ENCODE results near the gene ADGRV1.
"Not testable (repeated sequence)": the region's sequence is repeated elsewhere in the genome, so short reads cannot be mapped to it uniquely, and the experiment has no call there.

The ADGRV1 gene

DNA sequence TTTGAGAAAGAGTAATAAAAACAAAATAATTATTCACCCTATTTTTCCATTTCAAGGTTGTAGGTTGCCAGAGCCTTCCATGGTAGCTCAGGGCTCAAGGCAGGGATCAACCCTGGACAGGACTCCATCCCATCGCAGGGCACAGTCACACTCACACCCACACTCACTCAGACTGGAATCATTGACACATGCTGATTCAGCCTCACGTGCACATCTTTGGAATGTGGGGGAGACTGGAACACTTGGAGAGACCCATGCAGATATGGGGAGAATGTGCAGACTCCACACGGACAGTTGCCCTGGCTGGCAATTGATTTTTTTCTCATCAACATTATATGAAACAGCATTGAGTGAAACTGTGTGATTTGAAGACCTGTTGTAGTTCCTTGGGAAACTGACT is 234.1 kb downstream of the ADGRV1 start:
- Histone ChIP-seq H3K27ac (ENCODE audit: low read depth, low read length) (no peak overlapping the region), H3K9me3 (ENCODE audit: control insufficient read depth in 5 of 5, low read length in 5 of 5) (peaks cover 0 to 3% (median 0%) of the 10 kb centered on the region in 5 donors), H3K36me3 (ENCODE audit: control insufficient read depth in 5 of 5, insufficient read depth in 5 of 5, low read length in 5 of 5) (no peaks in the 10 kb centered on the region), H3K27me3 (ENCODE audit: control insufficient read depth in 5 of 5, insufficient read depth in 4 of 5, low read length in 5 of 5) (no peaks in the 10 kb centered on the region), H3K4me1 (ENCODE audit: control insufficient read depth in 5 of 5, insufficient read depth in 5 of 5, low read length in 5 of 5) (no peaks in the 10 kb centered on the region), H3K4me3 (ENCODE audit: low read depth in 1 of 5, low read length in 5 of 5) (no peak overlapping the region), H3K9ac (ENCODE audit: low read length in 5 of 5) (no peak overlapping the region)

DNA sequence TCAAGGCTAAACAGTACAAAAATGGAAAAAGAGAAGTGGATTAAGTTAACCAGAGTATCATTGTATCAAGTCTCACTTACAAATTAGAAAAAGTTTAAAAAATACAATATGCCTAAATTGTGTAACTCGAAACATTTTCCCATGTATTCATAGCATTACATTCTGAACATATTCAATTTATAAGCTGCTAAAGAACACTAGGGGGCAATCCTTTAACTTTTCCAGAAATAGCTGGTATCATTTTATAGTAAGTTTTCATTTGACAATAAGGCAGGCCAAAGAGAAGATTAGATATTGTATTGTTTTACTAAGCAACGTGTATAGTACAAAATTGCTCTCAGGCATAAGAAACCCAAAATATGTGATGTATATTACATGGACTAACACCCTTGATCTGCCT is 234.6 kb downstream of the ADGRV1 start:
- peaks cover 0 to 3% (median 0%) of the 10 kb centered on the region in 5 donors for H3K9me3 ChIP-seq (ENCODE audit: control insufficient read depth in 5 of 5, low read length in 5 of 5)
- no peaks in the 10 kb centered on the region for H3K27me3 ChIP-seq (ENCODE audit: control insufficient read depth in 5 of 5, insufficient read depth in 4 of 5, low read length in 5 of 5)
- H3K36me3 ChIP-seq (ENCODE audit: control insufficient read depth in 5 of 5, insufficient read depth in 5 of 5, low read length in 5 of 5) = no peaks in the 10 kb centered on the region
- H3K27ac ChIP-seq (ENCODE audit: low read depth, low read length) = no peak overlapping the region
- no peak overlapping the region for H3K4me3 ChIP-seq (ENCODE audit: low read depth in 1 of 5, low read length in 5 of 5)
- no peaks in the 10 kb centered on the region for H3K4me1 ChIP-seq (ENCODE audit: control insufficient read depth in 5 of 5, insufficient read depth in 5 of 5, low read length in 5 of 5)
- H3K9ac ChIP-seq (ENCODE audit: low read length in 5 of 5) = no peak overlapping the region

DNA sequence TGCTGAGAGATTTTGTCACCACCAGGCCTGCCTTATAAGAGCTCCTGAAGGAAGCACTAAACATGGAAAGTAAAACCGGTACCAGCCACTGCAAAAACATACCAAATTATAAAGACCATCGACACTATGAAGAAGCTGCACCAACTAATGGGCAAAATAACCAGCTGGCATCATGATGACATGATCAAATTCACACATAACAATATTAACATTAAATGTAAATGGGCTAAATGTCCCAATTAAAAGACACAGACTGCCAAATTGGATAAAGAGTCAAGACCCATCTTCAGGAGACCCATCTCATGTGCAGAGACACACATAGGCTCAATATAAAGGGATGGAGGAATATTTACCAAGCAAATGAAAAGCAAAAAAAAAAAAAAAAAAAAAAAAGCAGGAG is 238.3 kb downstream of the ADGRV1 start:
- not testable (repeated sequence) for H3K4me3 ChIP-seq (ENCODE audit: low read depth in 1 of 5, low read length in 5 of 5); H3K4me1 ChIP-seq (ENCODE audit: control insufficient read depth in 5 of 5, insufficient read depth in 5 of 5, low read length in 5 of 5); H3K9me3 ChIP-seq (ENCODE audit: control insufficient read depth in 5 of 5, low read length in 5 of 5); H3K9ac ChIP-seq (ENCODE audit: low read length in 5 of 5); H3K27me3 ChIP-seq (ENCODE audit: control insufficient read depth in 5 of 5, insufficient read depth in 4 of 5, low read length in 5 of 5); H3K36me3 ChIP-seq (ENCODE audit: control insufficient read depth in 5 of 5, insufficient read depth in 5 of 5, low read length in 5 of 5); H3K27ac ChIP-seq (ENCODE audit: low read depth, low read length)

DNA sequence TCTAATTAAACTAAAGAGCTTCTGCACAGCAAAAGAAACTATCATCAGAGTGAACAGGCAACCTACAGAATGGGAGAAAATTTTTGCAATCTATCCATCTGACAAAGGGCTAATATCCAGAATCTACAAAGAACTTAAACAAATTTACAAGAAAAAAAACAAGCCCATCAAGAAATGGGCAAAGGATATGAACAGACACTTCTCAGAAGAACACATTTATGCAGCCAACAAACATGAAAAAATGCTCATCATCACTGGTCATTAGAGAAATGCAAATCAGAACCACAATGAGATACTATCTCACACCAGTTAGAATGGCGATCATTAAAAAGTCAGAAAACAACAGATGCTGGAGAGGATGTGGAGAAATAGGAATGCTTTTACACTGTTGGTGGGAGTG is 241.5 kb downstream of the ADGRV1 start:
- not testable (repeated sequence) for H3K9ac ChIP-seq (ENCODE audit: low read length in 5 of 5); H3K4me3 ChIP-seq (ENCODE audit: low read depth in 1 of 5, low read length in 5 of 5); H3K36me3 ChIP-seq (ENCODE audit: control insufficient read depth in 5 of 5, insufficient read depth in 5 of 5, low read length in 5 of 5); H3K27ac ChIP-seq (ENCODE audit: low read depth, low read length); H3K27me3 ChIP-seq (ENCODE audit: control insufficient read depth in 5 of 5, insufficient read depth in 4 of 5, low read length in 5 of 5); H3K4me1 ChIP-seq (ENCODE audit: control insufficient read depth in 5 of 5, insufficient read depth in 5 of 5, low read length in 5 of 5); H3K9me3 ChIP-seq (ENCODE audit: control insufficient read depth in 5 of 5, low read length in 5 of 5)

DNA sequence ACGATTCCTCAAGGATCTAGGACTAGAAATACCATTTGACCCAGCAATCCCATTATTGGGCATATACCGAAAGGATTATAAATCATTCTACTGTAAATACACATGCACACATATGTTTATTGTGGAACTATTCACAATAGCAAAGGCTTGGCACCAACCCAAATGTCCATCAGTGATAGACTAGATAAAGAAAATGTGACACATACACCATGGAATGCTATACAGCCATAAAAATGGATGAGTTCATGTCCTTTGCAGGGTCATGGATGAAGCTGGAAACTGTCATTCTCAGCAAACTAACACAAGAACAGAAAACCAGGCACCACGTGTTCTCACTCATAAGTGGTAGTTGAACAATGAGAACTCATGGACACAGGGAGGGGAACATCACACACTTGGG is 241.9 kb downstream of the ADGRV1 start:
- H3K9ac ChIP-seq (ENCODE audit: low read length in 5 of 5); H3K36me3 ChIP-seq (ENCODE audit: control insufficient read depth in 5 of 5, insufficient read depth in 5 of 5, low read length in 5 of 5): not testable (repeated sequence)

DNA sequence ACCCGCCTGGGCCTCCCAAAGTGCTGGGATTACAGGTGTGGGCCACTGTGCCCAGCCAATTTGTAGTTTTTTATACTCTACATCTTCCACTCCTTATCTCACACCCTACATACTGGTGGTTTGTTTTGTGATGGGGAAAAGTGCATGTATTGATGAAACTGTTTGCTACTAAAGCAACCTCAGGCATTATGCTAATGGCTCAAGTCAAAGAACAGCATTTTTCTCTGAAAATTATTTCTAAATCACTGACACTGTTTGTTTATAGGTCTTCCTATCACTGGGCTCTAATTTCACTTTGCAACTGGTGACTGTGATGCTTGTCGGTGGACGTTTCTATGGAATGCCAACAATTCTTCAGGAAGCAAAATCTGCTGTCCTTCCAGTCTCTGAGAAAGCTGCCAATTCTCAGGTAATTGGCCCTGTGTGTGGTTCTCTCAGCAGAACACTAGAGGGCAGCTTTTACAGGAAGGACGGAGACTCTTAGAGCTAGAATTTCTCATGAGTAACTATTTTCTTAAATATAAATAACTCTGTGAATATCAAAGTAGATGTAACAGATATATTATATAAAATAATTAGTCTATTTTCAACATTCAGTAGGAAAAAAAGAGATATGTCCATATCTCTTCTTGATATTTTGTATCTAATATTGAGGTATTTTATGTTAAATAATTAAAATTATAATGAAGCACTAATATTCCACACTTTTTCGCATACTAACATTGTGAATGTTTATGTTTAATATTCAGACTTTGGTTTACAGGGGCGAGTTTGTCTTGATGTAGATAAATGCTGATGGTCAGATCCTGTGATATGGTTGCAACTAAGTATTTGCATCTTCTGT is 244.1 kb downstream of the ADGRV1 start:
- Histone ChIP-seq H3K4me3 (ENCODE audit: low read depth in 1 of 5, low read length in 5 of 5) (no peak overlapping the region), H3K4me1 (ENCODE audit: control insufficient read depth in 5 of 5, insufficient read depth in 5 of 5, low read length in 5 of 5) (peaks cover 0 to 3% (median 0%) of the 10 kb centered on the region in 5 donors), H3K27ac (ENCODE audit: low read depth, low read length) (no peak overlapping the region), H3K9ac (ENCODE audit: low read length in 5 of 5) (no peak overlapping the region), H3K36me3 (ENCODE audit: control insufficient read depth in 5 of 5, insufficient read depth in 5 of 5, low read length in 5 of 5) (no peaks in the 10 kb centered on the region), H3K27me3 (ENCODE audit: control insufficient read depth in 5 of 5, insufficient read depth in 4 of 5, low read length in 5 of 5) (peaks cover 0 to 6% (median 0%) of the 10 kb centered on the region in 5 donors), H3K9me3 (ENCODE audit: control insufficient read depth in 5 of 5, low read length in 5 of 5) (peaks cover 0 to 3% (median 0%) of the 10 kb centered on the region in 5 donors)

More for the DNA sequence above, 241.9 kb downstream of the ADGRV1 start:
- not testable (repeated sequence) for H3K27ac ChIP-seq (ENCODE audit: low read depth, low read length); H3K27me3 ChIP-seq (ENCODE audit: control insufficient read depth in 5 of 5, insufficient read depth in 4 of 5, low read length in 5 of 5); H3K9me3 ChIP-seq (ENCODE audit: control insufficient read depth in 5 of 5, low read length in 5 of 5); H3K4me3 ChIP-seq (ENCODE audit: low read depth in 1 of 5, low read length in 5 of 5); H3K4me1 ChIP-seq (ENCODE audit: control insufficient read depth in 5 of 5, insufficient read depth in 5 of 5, low read length in 5 of 5)

DNA sequence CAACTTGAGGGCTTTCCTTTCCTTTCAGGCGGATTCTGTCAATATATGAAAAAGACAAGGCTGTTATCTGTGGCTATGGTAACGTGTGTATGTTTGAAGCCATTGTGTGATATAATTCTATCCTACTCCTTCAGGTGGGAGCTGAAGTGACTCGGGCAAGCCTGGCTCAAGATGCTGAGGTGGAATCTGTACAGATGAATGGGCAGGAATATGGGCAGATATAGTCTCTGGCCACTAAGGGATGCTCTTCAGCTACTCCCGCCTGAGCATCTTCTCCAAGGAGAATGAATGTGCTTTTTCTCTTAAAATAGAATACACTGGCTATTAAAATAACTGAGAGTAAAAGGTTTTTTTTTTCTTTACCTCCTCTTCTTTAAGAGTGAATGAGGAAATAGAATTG is 244.8 kb downstream of the ADGRV1 start:
- Histone ChIP-seq H3K9ac (ENCODE audit: low read length in 5 of 5) (no peak overlapping the region), H3K9me3 (ENCODE audit: control insufficient read depth in 5 of 5, low read length in 5 of 5) (peaks cover 0 to 3% (median 0%) of the 10 kb centered on the region in 5 donors), H3K36me3 (ENCODE audit: control insufficient read depth in 5 of 5, insufficient read depth in 5 of 5, low read length in 5 of 5) (no peaks in the 10 kb centered on the region), H3K4me1 (ENCODE audit: control insufficient read depth in 5 of 5, insufficient read depth in 5 of 5, low read length in 5 of 5) (peaks cover 0 to 5% (median 0%) of the 10 kb centered on the region in 5 donors), H3K27ac (ENCODE audit: low read depth, low read length) (no peak overlapping the region), H3K27me3 (ENCODE audit: control insufficient read depth in 5 of 5, insufficient read depth in 4 of 5, low read length in 5 of 5) (peaks cover 0 to 6% (median 0%) of the 10 kb centered on the region in 5 donors), H3K4me3 (ENCODE audit: low read depth in 1 of 5, low read length in 5 of 5) (no peak overlapping the region)

DNA sequence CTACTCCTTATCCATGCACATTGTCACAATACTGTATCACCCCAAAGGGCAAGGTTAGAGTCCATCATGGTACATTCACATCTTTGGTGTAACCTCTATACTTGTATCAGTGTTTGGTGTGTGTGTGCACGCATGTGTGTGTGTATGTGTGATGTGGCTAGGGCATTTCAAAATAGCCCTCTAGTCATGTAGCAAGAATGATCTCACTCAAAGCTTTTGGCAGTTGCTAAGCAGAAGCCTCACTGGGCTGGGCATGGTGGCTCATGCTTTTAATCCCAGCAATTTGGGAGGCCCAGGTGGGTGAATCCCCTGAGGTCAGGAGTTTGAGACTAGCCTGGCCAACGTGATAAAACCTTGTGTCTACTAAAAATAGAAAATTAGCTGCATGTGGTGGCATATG is 245.3 kb downstream of the ADGRV1 start:
- H3K9me3 ChIP-seq (ENCODE audit: control insufficient read depth in 5 of 5, low read length in 5 of 5) = peaks cover 0 to 3% (median 0%) of the 10 kb centered on the region in 5 donors
- peaks cover 0 to 5% (median 0%) of the 10 kb centered on the region in 5 donors for H3K4me1 ChIP-seq (ENCODE audit: control insufficient read depth in 5 of 5, insufficient read depth in 5 of 5, low read length in 5 of 5)
- H3K36me3 ChIP-seq (ENCODE audit: control insufficient read depth in 5 of 5, insufficient read depth in 5 of 5, low read length in 5 of 5) = no peaks in the 10 kb centered on the region
- no peak overlapping the region for H3K4me3 ChIP-seq (ENCODE audit: low read depth in 1 of 5, low read length in 5 of 5)
- H3K27ac ChIP-seq (ENCODE audit: low read depth, low read length) = no peak overlapping the region
- peaks cover 0 to 6% (median 0%) of the 10 kb centered on the region in 5 donors for H3K27me3 ChIP-seq (ENCODE audit: control insufficient read depth in 5 of 5, insufficient read depth in 4 of 5, low read length in 5 of 5)
- no peak overlapping the region for H3K9ac ChIP-seq (ENCODE audit: low read length in 5 of 5)

DNA sequence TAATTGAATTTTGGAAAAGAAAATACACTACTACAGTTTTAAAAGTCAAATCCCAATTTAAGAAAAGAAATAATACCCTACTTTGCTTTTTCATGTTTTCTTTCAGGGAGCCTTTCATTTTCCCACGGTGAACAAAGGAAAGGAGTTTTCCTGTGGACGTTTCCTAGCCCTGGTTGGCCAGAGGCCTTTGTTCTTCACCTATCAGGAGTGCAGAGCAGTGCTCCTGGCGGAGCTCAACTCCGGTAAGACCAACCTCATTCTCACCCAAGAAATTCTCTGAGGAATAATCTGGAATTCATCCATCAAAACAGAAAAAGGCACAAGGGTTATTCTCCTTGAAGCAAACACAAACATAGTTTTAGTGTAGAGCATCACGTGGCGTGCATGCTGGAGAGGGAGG is 248.9 kb downstream of the ADGRV1 start:
- Histone ChIP-seq H3K4me1 (ENCODE audit: control insufficient read depth in 5 of 5, insufficient read depth in 5 of 5, low read length in 5 of 5) (peaks cover 0 to 5% (median 0%) of the 10 kb centered on the region in 5 donors), H3K9ac (ENCODE audit: low read length in 5 of 5) (no peak overlapping the region), H3K27me3 (ENCODE audit: control insufficient read depth in 5 of 5, insufficient read depth in 4 of 5, low read length in 5 of 5) (peaks cover 0 to 6% (median 0%) of the 10 kb centered on the region in 5 donors), H3K4me3 (ENCODE audit: low read depth in 1 of 5, low read length in 5 of 5) (no peak overlapping the region), H3K36me3 (ENCODE audit: control insufficient read depth in 5 of 5, insufficient read depth in 5 of 5, low read length in 5 of 5) (no peaks in the 10 kb centered on the region), H3K27ac (ENCODE audit: low read depth, low read length) (no peak overlapping the region), H3K9me3 (ENCODE audit: control insufficient read depth in 5 of 5, low read length in 5 of 5) (no peaks in the 10 kb centered on the region)

DNA sequence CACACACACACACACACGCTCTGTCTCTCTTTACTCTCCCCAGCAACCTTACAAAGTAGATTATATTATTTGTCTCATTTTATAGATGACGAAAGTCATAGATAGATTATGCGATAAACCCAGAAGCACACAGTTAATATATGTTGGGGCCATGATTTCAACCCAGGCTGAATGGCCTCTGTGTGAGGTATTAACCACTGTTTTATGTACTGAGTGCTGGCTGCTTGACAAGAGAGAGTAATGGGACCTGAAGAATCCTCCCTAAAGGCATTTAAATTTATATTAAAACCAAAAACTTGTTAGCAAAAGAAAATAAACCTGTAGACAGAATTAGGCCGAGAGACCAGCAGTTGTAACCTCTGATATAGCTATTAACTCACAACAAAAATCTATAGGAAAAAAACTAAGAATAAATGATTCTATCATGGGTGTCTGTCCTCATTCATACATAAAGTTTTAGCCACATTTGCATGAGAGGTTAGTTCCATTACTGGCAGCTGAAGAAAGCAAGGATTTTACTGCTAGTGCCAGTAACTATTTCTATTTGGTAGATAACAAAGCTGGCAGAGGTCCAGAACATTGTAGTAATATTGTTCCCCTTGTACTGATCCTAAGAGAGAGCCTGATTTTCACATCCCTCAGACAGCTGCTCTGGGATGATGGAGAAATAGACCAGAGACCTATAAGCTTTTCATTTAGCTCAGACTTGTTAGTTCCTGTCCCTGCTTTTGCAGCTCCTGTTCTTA is 250.9 kb downstream of the ADGRV1 start:
- Histone ChIP-seq H3K27me3 (ENCODE audit: control insufficient read depth in 5 of 5, insufficient read depth in 4 of 5, low read length in 5 of 5) (peaks cover 0 to 6% (median 0%) of the 10 kb centered on the region in 5 donors), H3K9me3 (ENCODE audit: control insufficient read depth in 5 of 5, low read length in 5 of 5) (no peaks in the 10 kb centered on the region), H3K36me3 (ENCODE audit: control insufficient read depth in 5 of 5, insufficient read depth in 5 of 5, low read length in 5 of 5) (no peaks in the 10 kb centered on the region), H3K4me3 (ENCODE audit: low read depth in 1 of 5, low read length in 5 of 5) (no peak overlapping the region), H3K27ac (ENCODE audit: low read depth, low read length) (no peak overlapping the region), H3K9ac (ENCODE audit: low read length in 5 of 5) (no peak overlapping the region), H3K4me1 (ENCODE audit: control insufficient read depth in 5 of 5, insufficient read depth in 5 of 5, low read length in 5 of 5) (peaks cover 0 to 5% (median 0%) of the 10 kb centered on the region in 5 donors)
